Endodermal cell (in vitro differentiated cells): Measurements from ENCODE around the gene MEGF11. TPM values are rescaled to one million over a fixed set of nuclear protein-coding genes. Genes with fewer than 3 reads are reported as not detected.

Experiments
- DNase-seq: peaks from one replicate; pipeline ENCODE4 v3.0.0-alpha.2; 2017
- H3K27ac ChIP-seq: 2 replicates; pipeline ENCODE4 v1.5.1; 2013; ENCODE audit warnings: mild to moderate bottlenecking, low read depth, low read length, moderate library complexity
- H3K27me3 ChIP-seq: 2 replicates; pipeline ENCODE4 v1.6.1; 2013; ENCODE audit warnings: mild to moderate bottlenecking, low read length, moderate library complexity; ENCODE audit not compliant: insufficient read depth, control insufficient read depth, poor library complexity, severe bottlenecking
- H3K36me3 ChIP-seq: 2 replicates; pipeline ENCODE4 v1.7.0; 2013; ENCODE audit warnings: mild to moderate bottlenecking, low read length, moderate library complexity; ENCODE audit not compliant: control insufficient read depth, insufficient read depth
- H3K4me1 ChIP-seq: one replicate; pipeline ENCODE4 v1.7.0; 2013; ENCODE audit warnings: low read length; ENCODE audit not compliant: control insufficient read depth, insufficient read depth
- H3K4me3 ChIP-seq: 2 replicates; pipeline ENCODE4 v1.5.1; 2013; ENCODE audit warnings: mild to moderate bottlenecking, low read length, moderate library complexity
- H3K9ac ChIP-seq: 2 replicates; pipeline ENCODE4 v1.6.1; 2013; ENCODE audit warnings: mild to moderate bottlenecking, low read length, moderate library complexity; ENCODE audit not compliant: poor library complexity, severe bottlenecking; ENCODE audit errors: extremely low read depth
- H3K9me3 ChIP-seq: 2 replicates; pipeline ENCODE4 v1.6.1; 2013; ENCODE audit warnings: mild to moderate bottlenecking, low read length, moderate library complexity; ENCODE audit not compliant: control insufficient read depth
- H3K27ac Mint-ChIP-seq: 2 replicates; pipeline ENCODE4 v1.8.0; 2020; ENCODE audit warnings: mixed read lengths
- H3K27me3 Mint-ChIP-seq: 2 replicates; pipeline ENCODE4 v1.8.0; 2021; ENCODE audit warnings: mild to moderate bottlenecking, mixed read lengths; ENCODE audit not compliant: insufficient read depth
- H3K36me3 Mint-ChIP-seq: 2 replicates; pipeline ENCODE4 v1.8.0; 2020; ENCODE audit warnings: low read depth, mixed read lengths
- H3K4me1 Mint-ChIP-seq: 2 replicates; pipeline ENCODE4 v1.8.0; 2020; ENCODE audit warnings: mixed read lengths
- H3K4me3 Mint-ChIP-seq: 2 replicates; pipeline ENCODE4 v1.8.0; 2020; ENCODE audit warnings: mild to moderate bottlenecking, moderate library complexity, mixed read lengths
- H3K9me3 Mint-ChIP-seq: 2 replicates; pipeline ENCODE4 v1.8.0; 2020; ENCODE audit warnings: mild to moderate bottlenecking, mixed read lengths
- WGBS, 2 experiments: methylation state at CpG; one replicate each; pipeline versions ENCODE4 v1.1.5 to v1.1.7; 2013; ENCODE audit warnings: missing lambda C conversion rate in 2 of 2, mixed read lengths in 1 of 2; ENCODE audit not compliant: insufficient coverage in 1 of 2, insufficient read length in 1 of 2; 5-methylcytosine and 5-hydroxymethylcytosine counted together
- total RNA-seq, 2 donors: library from RNA; stranded (reverse); fragmentation: NEBNext Ultra II Directional in 1 of 2; extraction: Animal tissue kit (Norgen Biotek cat#: 25700) in 1 of 2; gene quantifications; 2 replicates in 1 of 2; 3 replicates in 1 of 2; pipeline ENCODE4 v1.2.1, GENCODE V29; 2021
- TF ChIP-seq, protein P1 (sequence below): fragments of 200-600 bp; sonication (generic); conservative IDR thresholded peaks from 2 replicates; pipeline ENCODE4 v1.5.0; 2021; ENCODE audit warnings: antibody characterized with exemption, mild to moderate bottlenecking

The MEGF11 gene
- total RNA-seq, 2 donors from 2014 or later, result 0.73 to 1.2 TPM

DNA sequence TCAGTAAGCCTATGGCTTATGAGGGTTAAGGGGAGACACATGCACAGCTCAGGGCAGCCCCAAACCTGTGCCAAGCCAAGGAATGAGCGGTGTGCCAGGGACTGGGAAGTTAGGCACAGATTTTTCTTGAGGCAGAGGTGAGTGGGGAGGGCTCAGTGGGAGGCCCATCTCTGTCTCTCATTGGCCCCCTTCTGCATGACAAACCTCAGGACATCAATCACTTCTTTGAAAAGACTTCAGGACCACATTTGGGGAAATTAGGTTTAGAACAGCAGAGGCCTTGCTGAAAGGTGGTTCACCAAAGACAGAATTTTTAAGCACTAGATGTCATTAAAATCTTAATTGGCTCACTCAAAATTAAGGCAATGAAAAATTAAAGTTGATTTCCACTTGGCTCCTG lies 327.1 kb downstream of the MEGF11 start:
- no peak overlapping the region for H3K4me3 ChIP-seq
- no peak for DNase-seq
- TF ChIP-seq, protein P1, sequence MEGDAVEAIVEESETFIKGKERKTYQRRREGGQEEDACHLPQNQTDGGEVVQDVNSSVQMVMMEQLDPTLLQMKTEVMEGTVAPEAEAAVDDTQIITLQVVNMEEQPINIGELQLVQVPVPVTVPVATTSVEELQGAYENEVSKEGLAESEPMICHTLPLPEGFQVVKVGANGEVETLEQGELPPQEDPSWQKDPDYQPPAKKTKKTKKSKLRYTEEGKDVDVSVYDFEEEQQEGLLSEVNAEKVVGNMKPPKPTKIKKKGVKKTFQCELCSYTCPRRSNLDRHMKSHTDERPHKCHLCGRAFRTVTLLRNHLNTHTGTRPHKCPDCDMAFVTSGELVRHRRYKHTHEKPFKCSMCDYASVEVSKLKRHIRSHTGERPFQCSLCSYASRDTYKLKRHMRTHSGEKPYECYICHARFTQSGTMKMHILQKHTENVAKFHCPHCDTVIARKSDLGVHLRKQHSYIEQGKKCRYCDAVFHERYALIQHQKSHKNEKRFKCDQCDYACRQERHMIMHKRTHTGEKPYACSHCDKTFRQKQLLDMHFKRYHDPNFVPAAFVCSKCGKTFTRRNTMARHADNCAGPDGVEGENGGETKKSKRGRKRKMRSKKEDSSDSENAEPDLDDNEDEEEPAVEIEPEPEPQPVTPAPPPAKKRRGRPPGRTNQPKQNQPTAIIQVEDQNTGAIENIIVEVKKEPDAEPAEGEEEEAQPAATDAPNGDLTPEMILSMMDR, result no peak
- H3K4me3 Mint-ChIP-seq, result no peak overlapping the region
- no peak overlapping the region for H3K27ac Mint-ChIP-seq
- H3K36me3 ChIP-seq, result no peaks in the 10 kb centered on the region
- no peaks in the 10 kb centered on the region for H3K4me1 Mint-ChIP-seq
- H3K9me3 ChIP-seq, result no peaks in the 10 kb centered on the region
- H3K27me3 Mint-ChIP-seq, result no peaks in the 10 kb centered on the region
- H3K27me3 ChIP-seq, result no peaks in the 10 kb centered on the region
- no peaks in the 10 kb centered on the region for H3K36me3 Mint-ChIP-seq
- H3K4me1 ChIP-seq, result no peaks in the 10 kb centered on the region
- H3K9ac ChIP-seq, result no peak overlapping the region
- H3K9me3 Mint-ChIP-seq, result no peaks in the 10 kb centered on the region
- WGBS, 2 experiments, result 100% methylated on average over 1 of the region's 1 CpG; no CpG with 5 or more reads in 1 of the 2 experiments
- no peak overlapping the region for H3K27ac ChIP-seq

DNA sequence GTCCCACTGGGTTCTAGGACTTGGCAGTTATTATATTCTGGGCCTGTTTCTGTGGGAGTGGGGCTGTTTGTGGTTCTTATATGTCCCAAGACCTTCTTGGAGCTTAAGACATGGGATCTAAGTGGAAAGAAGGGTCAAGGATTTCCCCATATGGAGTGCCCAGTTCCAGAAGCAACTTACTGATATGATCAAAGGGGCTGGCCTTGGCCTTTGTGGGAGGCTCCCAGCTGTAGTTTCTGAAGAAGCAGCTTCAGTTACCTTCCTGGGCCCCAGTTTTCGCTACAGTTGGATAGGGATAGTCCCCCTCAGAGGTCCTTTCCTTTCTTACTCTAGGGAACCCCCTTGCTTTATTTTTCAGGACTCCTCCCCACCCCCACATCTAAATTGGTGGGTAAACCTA lies 328.2 kb downstream of the MEGF11 start:
- Mint-ChIP-seq H3K4me1 (no peaks in the 10 kb centered on the region), H3K27me3 (no peaks in the 10 kb centered on the region), H3K9me3 (no peaks in the 10 kb centered on the region), H3K36me3 (no peaks in the 10 kb centered on the region), H3K27ac (no peak overlapping the region), H3K4me3 (no peak overlapping the region)
- Histone ChIP-seq H3K27ac (no peak overlapping the region), H3K36me3 (no peaks in the 10 kb centered on the region), H3K27me3 (no peaks in the 10 kb centered on the region), H3K4me3 (no peak overlapping the region), H3K9ac (no peak overlapping the region), H3K9me3 (no peaks in the 10 kb centered on the region), H3K4me1 (no peaks in the 10 kb centered on the region)
- WGBS, 2 experiments, result 82 to 83% methylated on average over 1 of the region's 1 CpG
- no peak for DNase-seq
- TF ChIP-seq, protein P1, result no peak

DNA sequence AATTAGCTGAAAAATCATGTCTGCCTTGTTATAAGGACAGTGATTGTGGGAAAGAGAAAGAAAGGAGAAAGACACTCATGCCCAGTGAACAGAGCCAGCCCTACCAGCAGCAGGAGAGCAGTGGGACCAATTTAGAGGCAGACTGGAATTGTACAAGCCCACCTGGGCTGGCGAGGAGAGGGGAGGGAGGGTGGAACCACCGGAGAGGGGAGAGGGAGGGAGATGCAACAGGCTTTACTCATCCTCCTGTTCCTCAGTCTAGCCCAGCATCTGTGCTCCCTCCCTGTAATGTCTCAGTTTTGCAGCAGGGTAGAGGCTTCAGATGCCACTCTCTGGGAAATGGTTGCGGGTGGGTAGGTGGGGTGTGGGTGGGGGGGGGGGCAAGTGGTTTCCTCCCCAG lies 329.5 kb downstream of the MEGF11 start:
- TF ChIP-seq, protein P1, result no peak
- DNase-seq, result no peak
- no peak overlapping the region for H3K4me3 Mint-ChIP-seq
- no peaks in the 10 kb centered on the region for H3K9me3 Mint-ChIP-seq
- peaks cover 2% of the 10 kb centered on the region for H3K36me3 Mint-ChIP-seq
- no peaks in the 10 kb centered on the region for H3K27me3 Mint-ChIP-seq
- H3K4me1 ChIP-seq, result no peaks in the 10 kb centered on the region
- no peak overlapping the region for H3K27ac ChIP-seq
- no peaks in the 10 kb centered on the region for H3K4me1 Mint-ChIP-seq
- H3K9me3 ChIP-seq, result no peaks in the 10 kb centered on the region
- H3K9ac ChIP-seq, result no peak overlapping the region
- H3K27me3 ChIP-seq, result no peaks in the 10 kb centered on the region
- H3K4me3 ChIP-seq, result no peak overlapping the region
- H3K27ac Mint-ChIP-seq, result no peak overlapping the region
- WGBS, 2 experiments, result 88% methylated on average over 2 of the region's 3 CpGs; no CpG with 5 or more reads in 1 of the 2 experiments
- H3K36me3 ChIP-seq, result peaks cover 1% of the 10 kb centered on the region
